HG03045 (cell line): ENCODE data around the gene TPCN2.

Experiments used
- ATAC-seq: cut with Tn5 transposase; IDR thresholded peaks from one replicate; pipeline ENCODE4 v1.9.1; 2021; ENCODE audit warnings: mild to moderate bottlenecking, moderate library complexity; ENCODE audit not compliant: unreplicated experiment

TPCN2 gene

DNA sequence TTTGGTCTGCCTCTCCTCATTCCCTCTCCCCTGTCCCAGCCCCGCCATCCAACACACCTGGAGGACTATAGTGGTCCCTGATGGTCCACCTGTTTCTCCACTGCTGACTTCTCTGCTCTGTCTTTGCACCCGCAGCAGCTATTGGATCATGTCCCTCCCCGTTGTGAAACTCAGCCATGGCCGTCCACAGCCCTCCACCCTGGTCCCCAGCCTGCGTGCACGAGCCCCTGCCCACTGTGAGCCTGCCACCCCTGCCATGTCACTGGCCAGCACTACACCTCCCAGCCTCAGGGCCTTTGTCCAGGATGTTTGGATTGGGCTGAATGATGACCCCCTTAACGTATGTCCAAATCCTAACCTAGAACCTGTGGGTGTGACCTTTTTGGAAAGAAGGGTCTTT lies 59.3 kb downstream of the TPCN2 start:
- ATAC-seq: no peak

DNA sequence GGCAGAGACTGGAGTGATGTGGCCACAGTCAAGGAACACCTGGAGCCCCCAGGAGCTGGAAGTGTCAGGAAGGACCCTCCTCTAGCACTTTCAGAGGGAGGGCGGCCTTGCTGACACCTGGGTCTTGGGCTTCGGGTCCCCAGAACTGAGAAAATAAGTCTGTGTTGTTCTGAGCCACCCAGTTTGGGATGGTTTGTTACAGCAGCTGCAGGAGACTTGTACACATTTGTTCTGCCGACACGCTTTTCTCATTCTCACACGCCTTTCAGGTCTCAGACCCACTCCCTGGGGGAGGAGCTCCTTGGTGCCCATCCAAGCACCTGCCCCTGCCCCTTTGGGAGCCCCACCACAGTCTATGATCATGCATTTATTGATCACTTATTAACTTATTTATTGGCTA lies 59.8 kb downstream of the TPCN2 start:
- no peak for ATAC-seq

DNA sequence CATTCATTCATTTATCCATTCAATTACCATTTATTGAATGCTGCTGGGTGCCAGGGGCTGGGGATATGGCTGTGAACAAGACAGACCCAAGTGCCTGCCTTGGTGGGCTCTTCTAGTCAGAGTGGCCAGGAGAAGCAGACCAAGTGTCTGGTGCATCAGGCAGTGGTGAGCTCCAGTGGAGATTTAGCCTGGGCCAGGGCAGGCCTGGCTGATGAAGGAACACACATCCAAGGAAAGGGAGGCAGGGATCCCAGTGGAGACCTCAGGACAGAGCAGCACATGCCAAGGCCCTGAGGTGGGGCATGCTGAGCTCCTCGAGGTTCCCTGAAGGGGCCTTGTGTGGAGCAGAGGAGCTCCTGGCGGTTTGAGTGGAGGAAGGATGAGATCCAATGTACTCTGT lies 60.4 kb downstream of the TPCN2 start:
- ATAC-seq: no peak

DNA sequence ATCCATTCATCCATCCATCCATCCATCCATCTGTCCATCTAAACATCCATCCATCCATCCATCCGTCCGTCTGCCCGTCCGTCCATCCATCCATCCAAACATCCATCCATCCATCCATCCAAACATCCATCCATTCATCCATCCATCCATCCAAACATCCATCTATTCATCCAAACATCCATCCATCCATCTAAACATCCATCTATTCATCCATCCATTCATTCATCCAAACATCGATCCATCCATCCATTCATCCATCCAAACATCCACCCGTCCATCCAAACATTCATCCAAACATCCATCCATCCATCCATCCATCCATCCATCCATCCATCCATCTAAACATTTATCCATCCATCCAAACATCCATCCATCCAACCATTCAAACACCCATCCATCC lies 61.7 kb downstream of the TPCN2 start:
- no peak for ATAC-seq

DNA sequence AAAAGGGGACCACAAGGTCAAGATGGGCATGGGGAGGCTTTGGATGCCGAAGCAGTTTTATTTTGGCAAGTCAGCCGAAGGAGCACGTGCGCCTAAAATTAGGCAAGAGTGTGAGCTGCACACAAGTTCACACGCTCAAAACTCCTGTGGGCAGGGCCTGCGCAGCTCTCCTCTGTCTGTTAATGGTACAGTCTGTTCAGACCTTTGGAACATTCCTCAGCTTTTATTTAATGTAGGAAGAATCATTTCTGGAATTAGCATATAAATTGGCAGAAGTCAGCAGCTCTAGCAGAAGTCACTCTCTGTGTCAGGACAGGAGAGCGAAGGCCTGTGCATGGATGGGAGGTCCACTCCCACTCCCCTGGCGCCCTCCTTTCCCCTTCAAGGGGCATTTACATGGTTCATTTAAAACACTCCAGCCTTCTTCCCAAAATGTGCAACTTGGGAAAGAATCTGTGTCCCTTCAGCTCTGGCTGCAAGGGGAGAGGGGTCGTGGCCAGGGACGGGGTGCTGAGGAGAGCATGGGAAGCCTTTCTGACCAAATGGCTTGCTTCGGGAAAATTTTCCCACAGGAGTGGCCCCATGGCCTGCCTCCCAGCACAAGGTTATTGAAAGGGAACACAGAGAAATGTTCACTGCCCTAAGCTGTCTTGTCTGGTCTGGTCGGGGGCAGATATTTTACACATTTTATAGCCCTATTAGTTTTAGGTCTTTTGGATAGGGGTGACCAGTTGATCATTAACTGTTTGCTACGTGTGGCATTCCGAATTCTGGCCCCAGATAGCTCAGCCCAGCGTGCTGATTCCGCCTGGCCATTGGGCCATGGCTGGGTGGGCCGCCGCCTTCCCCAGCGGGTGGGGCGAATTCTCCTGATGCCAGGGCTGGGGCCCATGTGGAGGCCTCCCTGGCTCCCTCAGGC lies 63.2 kb downstream of the TPCN2 start:
- no peak for ATAC-seq

DNA sequence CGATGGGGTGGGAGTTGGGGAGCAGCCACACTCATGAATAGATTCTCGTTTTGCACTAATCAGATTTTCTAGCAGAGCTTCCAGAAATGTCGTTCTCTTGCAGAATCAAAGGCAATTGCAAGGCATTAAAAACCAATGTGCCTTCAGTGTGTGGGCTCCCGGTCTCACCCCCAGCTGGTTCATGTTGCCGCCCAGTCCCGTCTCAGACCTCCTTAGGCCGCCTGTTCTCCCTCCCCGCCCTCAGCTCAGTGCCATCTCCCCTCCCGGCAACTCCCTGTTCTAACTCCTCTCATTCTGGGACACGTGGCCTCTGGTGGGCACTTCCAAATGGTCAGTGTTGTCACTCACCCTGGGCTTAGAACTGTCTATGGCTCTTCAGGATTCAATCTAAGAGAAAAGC lies 64.5 kb downstream of the TPCN2 start:
- no peak for ATAC-seq

DNA sequence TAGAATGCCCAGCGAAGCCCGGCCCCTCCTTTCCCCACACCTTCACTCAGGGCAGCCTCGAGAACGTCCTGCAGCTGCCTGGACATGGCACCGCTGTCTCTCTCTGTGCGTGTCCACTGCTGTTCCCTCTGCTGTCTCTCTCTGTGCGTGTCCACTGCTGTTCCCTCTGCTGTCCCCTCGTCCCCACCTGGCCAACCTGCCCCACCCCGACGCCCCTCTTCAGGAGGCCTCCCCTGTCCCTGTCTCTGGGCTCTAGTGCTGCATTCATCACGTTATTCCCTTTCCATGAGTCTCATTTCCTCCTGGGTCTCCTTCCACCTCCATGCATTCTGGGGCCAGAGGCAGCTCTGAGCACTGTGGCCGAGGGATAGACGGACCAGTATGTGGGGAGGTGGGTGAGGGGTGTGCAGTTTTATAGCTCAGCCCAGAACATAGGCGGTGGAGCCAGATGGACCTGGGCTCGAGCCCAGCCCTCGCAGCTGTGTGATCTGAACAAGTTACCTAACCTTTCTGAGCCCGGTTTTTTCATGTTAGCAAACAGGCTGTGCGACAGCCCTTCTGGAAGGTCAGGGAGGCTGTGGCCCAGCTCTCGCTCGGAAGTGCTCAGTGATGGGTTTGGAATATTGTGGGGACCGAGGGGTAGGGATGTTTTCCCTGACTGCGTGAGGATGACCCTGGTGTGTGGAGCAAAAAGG lies 65.1 kb downstream of the TPCN2 start:
- no peak for ATAC-seq

DNA sequence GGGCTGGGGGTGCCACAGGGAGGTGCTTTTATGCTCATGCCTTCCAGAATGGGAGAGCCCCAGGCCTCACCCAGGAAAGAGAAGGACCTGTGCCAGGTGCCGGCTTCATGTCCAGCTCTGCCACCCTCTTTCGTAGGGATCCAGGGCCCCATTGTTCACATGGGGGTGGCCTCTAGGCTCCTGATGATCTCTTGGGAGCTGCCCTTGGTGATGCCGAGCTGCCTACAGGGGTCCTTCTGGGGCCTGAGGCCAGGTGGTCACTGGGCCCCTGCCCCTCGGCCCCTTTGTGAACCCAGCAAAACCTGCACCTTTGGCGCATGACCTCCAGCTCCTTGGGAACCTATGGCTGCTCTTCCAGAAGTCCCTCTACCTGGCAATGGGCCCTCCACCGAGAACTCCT lies 65.6 kb downstream of the TPCN2 start:
- no peak for ATAC-seq

DNA sequence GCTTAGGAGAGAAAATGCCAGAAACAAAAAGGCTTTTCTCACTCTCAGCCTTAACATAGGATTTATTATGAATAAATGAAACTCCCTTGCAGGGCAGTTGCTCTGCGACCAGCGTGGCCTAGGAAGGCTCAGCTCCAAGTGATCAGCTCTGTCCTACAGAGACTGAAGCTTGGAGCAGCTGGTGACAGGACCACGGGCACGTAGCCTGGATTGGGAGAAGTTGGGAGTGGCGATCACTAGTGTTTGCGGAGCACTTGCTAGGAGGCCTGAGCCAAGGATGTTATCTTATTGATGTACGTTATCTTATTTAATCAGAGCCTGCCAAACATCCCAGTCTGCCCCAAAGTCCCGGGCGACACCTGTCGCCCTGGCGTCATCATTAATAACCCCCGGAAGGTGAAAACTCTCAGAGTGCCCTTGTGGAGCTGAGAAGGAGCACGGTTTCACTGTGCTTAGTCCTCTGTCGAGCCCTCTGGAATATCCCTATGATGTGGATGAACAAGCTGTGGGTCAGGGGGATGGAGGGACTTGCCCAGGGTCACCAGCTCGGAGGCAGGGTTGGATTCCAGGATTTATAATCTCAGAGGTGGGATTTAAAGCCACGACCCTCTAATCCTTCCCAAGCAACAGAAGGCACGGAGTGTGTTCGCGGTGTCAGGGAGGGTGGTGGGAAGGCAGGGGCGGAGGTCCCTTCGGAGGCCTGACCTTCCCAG lies 66.2 kb downstream of the TPCN2 start:
- ATAC-seq: no peak

DNA sequence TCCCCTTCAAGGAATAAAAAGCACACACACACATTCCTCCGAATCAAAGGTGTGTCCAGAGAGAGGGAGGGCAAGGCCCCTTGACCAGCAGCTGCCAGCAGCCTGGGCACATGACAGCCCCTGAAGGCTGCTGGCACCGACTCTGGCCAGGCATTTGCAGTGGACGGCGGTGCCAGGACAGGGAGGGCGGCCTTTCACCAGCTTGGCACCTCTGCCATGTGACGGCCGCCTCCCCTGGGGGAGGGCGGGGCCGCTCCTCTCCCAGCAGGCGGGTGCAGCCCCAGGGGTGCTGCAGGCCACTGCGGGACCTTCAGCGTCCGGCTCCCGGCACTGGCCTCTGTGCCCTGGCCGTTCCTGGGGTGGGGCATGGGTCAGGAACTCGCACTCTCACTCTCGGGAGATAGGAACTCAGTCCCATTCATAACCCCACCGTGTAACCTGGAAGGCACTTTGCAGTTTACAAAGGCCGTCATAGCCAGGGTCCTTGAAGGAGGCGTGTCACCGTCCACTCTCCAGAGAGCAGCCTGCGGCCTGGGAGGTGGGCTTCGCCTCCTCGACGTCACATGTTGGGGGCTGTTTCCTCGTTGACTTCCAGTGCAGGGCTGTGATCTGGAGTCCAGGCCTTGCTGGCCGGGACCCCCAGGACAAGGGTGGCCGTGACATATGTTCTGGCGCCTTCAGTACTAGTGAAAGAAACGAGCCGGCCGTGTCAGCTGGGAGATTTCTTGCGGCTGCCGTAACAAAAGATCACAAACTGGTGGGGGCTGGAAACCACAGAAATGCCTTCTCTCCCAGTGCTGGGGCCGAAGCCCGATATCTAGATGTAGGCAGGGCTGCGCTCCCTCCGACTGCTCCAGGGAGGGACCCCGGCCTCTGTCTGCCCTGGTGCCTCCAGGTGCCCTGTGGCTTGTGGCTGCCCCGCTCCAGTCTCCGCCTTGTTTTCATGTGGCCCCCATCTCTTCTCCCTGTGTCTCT lies 67.1 kb downstream of the TPCN2 start:
- ATAC-seq: no peak

DNA sequence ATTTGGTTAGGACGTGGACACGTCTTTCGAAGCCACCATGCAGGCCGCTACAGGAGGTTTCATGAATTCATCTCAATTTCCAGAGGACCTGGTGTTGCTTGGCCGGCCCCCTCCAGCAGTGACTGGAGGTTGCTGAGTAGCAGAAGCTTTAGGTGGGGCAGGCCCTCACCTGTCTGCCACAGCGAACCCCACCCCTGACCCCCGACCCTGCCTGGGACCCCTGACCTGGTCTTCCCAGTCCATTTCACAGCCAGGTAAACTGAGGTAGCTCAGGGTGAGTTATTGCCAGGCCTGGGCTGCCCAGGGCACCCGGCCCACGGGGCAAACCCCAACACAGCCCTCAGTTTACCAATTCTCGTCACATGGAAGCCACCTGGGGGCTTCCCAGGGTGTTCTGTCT lies 67.9 kb downstream of the TPCN2 start:
- ATAC-seq: no peak

DNA sequence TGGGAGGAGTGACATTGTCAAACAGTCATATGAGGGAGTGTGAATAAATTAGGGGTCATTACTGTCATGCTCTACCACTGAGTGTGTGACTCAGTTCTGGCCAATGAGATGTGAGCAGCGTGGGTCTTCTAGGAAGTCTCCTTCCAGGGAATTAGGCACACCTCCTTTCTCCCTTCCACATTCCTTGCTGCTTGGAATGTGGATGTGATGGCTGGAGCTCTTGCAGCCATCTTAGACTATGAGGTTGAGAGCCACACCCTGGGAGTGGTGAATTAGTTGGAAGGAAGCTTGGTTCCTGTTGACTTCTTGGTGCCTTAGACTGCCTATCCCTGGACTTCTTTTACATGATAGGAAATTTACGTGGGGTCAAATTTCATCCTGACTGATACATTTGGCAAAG lies 70.5 kb downstream of the TPCN2 start:
- ATAC-seq: no peak

DNA sequence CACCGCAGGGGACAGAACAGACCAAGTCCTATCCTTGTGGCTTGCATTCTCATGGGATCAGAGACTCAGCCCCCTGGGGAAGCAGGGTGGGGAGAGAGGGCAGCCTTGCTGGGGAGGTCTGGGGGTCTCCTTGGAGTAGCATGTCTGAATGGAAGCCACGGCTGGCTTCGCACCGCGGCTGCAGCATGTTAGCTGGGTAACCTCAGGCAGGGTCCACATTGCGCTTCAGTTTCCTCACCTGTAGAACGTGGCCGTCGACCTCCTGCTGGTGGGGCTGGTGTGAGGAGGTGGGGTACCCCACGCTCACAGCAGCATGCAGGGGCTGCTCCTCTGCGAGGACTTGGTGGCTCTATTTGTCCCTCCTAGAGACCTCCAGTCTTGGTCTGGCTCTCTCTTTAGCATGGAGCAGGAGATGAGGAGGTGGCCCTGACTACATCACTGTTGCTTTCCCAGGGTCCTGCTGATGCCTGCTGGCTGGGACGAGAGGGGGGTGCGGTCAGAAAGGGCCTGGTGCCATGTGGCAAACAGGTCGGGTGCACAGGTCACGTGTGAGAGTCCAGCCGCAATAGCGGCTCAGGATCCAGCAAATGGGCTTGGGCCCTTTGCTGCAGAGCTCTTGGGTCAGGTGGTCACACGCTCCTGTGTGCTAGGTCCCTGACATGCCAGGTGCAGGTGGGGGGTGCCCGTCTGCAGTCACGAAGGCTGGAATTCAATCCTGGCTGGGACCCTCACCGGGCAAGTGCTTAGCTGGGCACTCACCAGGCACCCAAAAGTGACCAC lies 71.6 kb downstream of the TPCN2 start:
- ATAC-seq: no peak

DNA sequence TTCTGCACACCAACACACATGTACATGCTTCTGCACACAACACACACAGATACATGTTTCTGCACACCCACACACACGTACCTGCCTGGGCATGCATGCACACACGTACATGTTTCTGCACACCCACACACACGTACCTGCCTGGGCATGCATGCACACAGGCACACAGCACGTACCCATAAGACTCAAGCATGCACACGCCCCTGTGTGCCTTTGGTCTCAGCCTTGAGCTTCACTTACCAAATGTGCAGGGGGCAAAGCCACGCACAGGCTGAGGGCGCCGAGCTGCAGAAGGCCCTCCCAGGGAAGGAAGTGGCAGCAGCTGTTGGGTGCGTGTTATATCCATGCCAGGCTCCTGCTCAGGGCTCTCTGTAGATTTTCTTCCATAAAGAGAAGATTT lies 72.3 kb downstream of the TPCN2 start:
- ATAC-seq: no peak

DNA sequence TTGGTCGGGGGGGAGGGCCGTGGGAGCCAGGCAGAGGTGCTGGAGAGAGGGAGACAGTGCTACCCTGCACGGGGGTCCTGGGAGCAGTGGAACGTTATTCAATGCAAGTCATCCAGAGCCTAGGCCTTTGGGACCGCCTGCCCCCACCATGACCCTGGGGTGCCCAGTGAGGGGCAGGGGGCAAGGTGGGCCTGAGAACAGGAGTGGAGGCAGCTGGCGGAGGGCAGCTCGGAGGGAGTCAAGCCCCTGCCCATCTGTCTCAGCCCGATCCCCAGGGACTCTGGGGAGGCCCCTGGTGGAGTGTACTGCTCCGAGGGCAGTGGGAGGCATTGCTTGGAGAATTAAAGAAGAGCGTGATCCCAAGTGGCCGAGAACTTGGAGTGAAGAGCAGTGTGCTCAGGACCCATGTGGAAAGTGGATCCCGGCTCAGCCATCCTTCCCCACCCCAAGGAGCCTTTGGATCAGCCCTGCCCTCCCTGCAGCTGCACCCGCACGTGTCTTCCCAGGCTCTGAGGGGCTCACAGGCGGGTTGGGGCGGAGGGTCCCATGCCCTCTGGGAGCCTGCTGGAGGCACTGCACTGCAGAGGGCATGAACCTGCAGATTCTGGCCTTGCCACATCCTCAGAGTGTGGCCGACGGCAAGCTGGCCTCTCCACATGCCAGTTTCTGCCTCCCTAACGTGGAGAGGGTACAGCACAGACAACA lies 73.0 kb downstream of the TPCN2 start:
- ATAC-seq: no peak

DNA sequence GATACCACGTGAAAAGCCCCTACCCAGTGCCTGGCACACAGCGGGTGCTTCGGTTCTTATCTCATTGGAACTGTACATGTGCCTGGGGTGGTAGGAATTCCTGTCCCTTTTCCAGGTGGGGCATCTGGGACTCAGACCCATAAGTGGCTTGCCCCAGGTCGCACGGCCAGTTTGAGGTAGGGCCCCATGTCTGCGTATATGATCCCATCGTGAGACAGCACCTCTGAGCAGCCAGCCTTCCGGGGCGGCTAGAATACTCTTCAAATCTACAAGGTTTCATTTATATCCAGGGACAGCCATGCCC lies 73.5 kb downstream of the TPCN2 start:
- no peak for ATAC-seq

DNA sequence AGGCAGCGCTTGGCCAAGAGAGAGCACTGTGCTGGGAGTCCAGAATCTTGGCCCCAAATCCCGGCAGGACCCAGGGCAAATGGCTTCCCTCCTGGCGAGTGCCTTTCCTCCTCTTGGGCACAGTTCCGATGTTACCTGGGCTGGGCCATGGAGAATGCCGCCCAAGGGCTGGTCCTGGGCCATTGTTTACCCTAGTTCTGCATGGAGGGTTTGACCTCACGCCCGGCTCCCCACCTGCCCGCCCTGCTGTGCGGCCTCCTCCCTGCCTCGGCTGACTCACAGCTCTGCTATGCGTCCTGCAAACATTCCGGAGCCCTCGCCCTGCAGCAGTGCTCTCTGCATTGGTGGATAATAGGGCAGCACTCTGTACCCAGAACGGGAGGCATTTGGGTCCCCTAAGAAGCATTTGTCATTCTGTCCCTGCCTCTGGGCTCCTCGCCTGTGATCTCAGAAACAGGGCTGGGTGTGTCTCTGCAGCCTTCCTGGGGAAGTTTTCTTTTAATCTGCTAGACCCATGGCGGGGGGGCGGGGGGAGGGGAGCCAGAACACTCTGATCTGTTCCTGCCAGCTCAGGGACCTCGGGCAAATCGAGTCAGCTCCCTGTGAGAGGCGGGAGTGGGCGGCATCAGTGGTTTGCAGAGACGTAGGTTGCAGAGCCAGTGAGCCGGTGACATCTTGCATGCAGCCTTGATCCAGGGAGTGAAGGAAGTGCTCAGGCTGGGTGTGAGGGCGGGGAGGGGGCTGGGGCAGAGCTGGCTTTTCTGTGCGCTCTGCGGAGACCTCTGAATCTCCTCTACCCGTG lies 74.1 kb downstream of the TPCN2 start:
- ATAC-seq: no peak
